Right ventricle myocardium inferior (tissue), 1 donor: Measurements from ENCODE around the gene MIEF2. TPM values are rescaled to one million over a fixed set of nuclear protein-coding genes. Genes with fewer than 3 reads are reported as not detected.

Experiments used
- ATAC-seq: fragments of 200-7000 bp; cut with Tn5 transposase; one replicate; pipeline ENCODE4 v1.9.1; 2020; ENCODE audit warnings: mild to moderate bottlenecking, moderate library complexity
- DNase-seq: peaks from one replicate; pipeline ENCODE4 v3.0.0; 2021; ENCODE audit errors: missing footprints
- intact Hi-C: fragments of 100-400 bp; cut with DNase I; formaldehyde crosslinking; loops from one replicate; pipeline ENCODE4 v1.11.0; 2022
- total RNA-seq: library from RNA; stranded (reverse); fragmentation: NEBNext Ultra II Directional; extraction: Animal tissue kit (Norgen Biotek cat#: 25700); gene quantifications from one replicate; pipeline ENCODE4 v1.2.1, GENCODE V29; 2021
- donor health status: DM: no; HTN: yes; CAD: no; lungs with severe emphysema.

MIEF2 gene
- total RNA-seq, 1 donor from 2014 or later: 31.3 TPM

- DNase-seq: peak; percentile 9
- intact Hi-C loops: no loop called here
- no peak for ATAC-seq
Observed at GRCh38 chr17:18231164-18231563, 29.3 kb upstream of the MIEF2 start.

- DNase-seq (no peak), ATAC-seq (no peak)
- intact Hi-C loops: no loop called here
Observed at GRCh38 chr17:18233803-18234518, 26.5 kb upstream of the MIEF2 start.

DNA sequence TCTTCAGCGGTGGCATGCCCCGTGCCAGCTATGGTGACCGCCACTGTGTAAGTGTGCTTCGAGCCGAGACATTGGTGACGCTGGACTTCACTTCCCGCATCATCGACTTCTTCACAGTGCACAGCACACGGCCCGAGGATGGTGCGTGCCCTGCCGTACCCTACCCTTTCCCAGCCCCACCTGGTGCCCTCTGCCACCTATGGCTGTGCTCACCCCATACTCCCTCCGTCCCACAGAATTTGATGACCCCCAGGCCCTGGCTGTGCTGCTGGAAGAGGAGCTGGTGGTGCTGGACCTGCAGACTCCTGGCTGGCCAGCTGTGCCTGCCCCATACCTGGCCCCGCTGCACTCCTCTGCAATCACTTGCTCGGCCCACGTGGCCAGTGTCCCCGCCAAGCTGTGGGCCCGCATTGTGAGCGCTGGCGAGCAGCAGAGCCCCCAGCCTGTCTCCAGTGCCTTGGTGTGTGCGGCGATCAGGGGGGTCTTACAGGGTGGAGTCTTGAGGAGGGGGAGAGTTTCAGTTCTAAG is 25.5 kb upstream of the MIEF2 start:
- DNase-seq: no peak
- intact Hi-C loops: no loop called here
- ATAC-seq: no peak

DNA sequence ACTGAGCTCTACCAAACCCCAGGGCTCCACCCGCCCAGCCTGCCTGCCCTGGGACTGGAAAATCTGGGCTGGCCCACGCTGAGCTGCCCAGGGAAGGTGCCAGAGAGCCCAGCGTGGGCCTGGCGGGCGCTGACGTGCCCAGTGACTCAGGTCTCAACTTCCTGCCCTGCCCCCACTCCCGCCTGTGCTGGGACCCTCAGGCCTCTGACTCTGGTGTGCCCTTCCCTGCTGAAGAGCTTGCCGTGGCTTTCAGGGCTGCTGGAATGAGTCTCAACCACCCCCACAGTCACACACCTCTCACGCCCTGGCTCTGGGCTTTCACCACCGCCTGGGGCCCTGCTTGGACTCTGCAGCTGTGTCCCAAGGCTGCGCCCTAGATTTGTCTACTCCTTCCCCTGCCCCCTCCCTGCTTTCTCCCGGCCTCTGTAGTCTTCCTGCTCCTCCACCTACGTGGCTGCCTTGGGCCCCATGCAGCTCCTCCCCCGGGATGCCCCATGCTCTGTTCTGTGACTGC is 24.7 kb upstream of the MIEF2 start:
- DNase-seq (no peak), ATAC-seq (no peak)
- intact Hi-C loops: no loop called here

DNA sequence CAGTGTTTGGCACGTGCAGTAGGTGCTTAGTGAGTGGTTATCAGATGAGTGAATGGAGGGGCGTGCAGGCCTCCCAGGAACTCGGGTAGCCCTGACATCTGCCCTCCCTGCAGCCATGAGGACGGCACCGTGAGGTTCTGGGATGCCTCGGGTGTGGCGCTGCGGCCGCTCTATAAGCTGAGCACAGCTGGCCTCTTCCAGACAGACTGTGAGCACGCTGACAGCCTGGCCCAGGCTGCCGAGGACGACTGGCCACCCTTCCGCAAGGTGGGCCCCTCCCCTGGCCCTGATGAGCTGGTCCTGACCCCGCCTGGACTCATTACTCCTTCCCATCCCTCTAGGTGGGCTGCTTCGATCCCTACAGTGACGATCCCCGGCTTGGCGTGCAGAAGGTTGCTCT is 24.0 kb upstream of the MIEF2 start:
- intact Hi-C loops: no loop called here
- ATAC-seq: no peak
- DNase-seq: no peak

- DNase-seq (no peak), ATAC-seq (no peak)
- intact Hi-C loops: no loop called here
Observed at GRCh38 chr17:18237461-18237860, 23.0 kb upstream of the MIEF2 start.

DNA sequence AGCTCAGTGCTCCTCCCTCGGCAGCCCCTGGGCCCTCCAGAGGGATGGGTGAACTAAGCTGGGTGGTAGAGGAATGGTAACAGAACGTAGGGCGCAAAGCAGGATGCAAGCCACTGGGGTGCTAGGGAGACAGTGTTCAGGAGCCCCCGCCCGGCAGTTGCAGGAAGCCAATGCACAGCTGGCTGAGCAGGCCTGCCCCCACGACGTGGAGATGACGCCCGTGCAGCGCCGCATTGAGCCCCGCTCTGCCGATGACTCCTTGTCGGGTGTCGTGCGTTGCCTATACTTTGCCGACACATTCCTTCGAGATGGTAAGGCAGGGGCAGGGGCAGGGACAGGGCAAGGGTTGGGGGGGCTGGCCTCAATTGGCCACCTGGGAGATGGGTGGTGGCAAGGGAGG is 22.2 kb upstream of the MIEF2 start:
- no peak for DNase-seq
- intact Hi-C loops: no loop called here
- no peak for ATAC-seq

DNA sequence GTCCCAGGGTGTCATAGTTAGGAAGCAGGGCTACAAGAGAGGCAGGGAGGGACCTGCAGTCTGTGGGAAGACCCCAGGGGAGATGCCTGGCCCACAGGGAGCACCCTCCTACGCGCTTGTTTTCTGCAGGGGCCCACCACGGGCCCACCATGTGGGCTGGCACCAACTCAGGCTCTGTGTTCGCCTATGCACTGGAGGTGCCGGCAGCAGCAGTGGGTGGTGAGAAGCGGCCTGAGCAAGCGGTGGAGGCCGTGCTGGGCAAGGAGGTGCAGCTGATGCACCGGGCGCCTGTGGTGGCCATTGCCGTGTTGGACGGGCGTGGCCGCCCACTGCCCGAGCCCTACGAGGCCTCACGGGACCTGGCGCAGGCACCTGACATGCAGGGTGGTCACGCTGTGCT is 20.0 kb upstream of the MIEF2 start:
- intact Hi-C loops: no loop called here
- ATAC-seq (no peak), DNase-seq (no peak)

DNA sequence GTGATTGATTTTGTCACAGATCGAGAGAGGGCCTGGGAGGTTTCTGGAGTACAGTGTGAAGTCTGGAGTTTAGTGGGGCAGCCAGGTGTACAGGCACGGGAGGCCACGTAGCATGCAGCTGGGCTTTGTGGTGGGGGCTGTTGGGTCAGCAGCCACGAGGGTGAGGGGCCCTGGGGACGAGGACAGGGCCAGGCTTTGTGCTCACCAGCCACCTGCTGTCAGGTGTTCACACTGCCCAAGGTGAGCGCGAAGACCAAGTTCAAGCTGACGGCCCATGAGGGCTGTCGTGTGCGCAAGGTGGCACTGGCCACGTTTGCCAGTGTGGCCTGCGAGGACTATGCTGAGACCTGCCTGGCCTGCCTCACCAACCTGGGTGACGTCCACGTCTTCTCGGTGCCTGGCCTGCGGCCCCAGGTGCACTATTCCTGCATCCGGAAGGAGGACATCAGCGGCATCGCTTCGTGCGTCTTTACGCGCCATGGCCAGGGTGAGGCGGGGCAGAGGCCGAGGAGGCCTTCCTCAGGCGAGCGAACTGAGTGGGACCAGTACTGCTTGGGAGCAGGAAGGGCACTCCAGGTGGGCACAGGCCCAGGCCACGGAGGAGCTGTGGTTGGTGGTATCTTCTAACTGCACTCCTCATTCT is 19.1 kb upstream of the MIEF2 start:
- no peak for DNase-seq
- intact Hi-C loops: no loop called here
- ATAC-seq: no peak

GRCh38 chr17:18245038-18245776 is 15.3 kb upstream of the MIEF2 start:
- DNase-seq: no peak
- intact Hi-C loops: no loop called here
- no peak for ATAC-seq

GRCh38 chr17:18246109-18246725 is 14.2 kb upstream of the MIEF2 start:
- DNase-seq (no peak), ATAC-seq (no peak)
- intact Hi-C loops: no loop called here

GRCh38 chr17:18246880-18247612 is 13.4 kb upstream of the MIEF2 start:
- intact Hi-C loops: no loop called here
- DNase-seq (no peak), ATAC-seq (peak; percentile 24)

GRCh38 chr17:18247613-18248001 is 12.9 kb upstream of the MIEF2 start:
- intact Hi-C loops: no loop called here
- DNase-seq: no peak
- peak; percentile 29 for ATAC-seq

- ATAC-seq (peak; percentile 45), DNase-seq (no peak)
- intact Hi-C loops: no loop called here
Observed at GRCh38 chr17:18248300-18248731, 12.1 kb upstream of the MIEF2 start.

GRCh38 chr17:18248811-18249210 is 11.7 kb upstream of the MIEF2 start:
- ATAC-seq (no peak), DNase-seq (no peak)
- intact Hi-C loops: no loop called here

DNA sequence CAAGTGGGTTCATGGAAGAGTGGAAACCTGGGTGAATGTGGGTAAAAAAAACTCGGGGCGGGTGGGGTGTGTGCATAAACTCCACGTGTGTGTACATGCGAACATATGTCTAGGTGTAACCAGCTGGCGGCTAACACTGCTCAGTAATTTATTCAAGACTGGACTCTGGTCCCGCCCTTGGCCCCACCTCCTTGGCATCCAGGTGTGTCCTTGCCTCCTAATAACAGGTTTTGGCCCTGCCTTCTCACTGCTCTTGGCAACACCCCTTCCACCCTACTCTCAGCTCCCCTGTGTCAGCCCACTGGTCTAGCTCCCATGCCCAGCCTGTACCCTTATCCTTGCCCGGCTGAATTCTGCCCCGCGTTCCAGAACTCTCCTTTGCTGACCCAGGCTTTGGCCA is 10.2 kb upstream of the MIEF2 start:
- intact Hi-C loops: no loop called here
- ATAC-seq: no peak
- DNase-seq: no peak

DNA sequence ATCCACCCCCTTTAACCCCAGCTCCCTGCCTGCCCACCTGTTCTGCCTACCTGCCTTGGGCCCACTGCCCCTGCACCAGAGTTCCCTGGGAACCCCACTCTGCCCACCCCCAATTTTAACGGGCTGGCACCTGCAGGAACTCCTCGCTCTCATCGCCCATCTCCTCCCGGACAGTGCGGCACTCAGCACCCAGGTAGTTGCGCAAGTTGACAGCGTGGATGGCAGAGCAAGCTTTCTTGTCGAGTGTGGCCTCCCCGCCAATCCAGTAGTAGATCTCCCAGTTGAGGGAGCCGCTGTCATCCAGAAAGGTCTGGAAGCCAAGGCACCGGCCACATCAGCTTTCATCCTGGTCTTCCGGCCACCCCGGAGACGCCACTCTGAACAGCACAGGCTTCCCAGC is 9.8 kb upstream of the MIEF2 start:
- intact Hi-C loops: no loop called here
- DNase-seq (no peak), ATAC-seq (no peak)

DNA sequence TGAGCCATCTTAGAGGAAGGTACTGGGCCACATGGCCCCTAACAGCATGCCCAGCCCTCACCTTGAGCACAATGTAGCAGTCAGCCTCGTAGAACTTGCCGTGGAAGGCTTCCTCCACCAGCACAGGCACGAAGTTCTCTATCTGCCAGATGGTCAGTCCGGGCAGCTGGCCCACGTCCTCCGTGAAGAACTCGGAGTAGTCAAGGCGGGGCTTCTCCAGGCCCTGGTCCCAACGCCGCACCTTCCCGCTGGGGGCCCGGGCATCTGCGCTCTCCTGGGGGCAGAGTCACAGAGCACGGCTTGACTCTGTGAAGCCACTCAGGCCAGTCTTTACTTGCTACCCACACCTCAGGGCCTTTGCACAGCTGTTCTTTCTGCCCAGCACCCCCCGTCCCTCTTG is 9.3 kb upstream of the MIEF2 start:
- DNase-seq: no peak
- intact Hi-C loops: no loop called here
- ATAC-seq: no peak

DNA sequence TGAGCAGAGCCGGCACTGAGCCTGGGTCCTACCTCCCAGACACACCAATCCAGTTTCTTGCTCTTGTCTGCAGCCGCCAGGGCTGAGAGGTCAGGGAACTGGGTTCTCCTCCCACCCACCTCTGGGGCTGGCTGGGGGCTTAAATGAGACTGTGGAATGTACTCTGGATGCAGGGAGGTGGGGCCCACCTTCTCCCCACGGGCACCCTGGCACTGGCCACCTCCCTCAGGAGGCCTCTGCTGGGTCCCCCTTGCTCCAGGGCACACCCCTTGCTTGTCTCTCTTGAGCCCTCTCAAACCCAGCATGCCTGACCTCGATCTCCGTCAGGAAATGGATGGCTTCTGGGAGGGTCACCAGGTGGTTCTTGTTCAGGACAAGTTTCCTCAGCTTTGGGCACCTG is 8.3 kb upstream of the MIEF2 start:
- intact Hi-C loops: no loop called here
- ATAC-seq (no peak), DNase-seq (no peak)
